ENCODE results near the gene ADD1. TPM values are rescaled to one million over a fixed set of nuclear protein-coding genes. Genes with fewer than 3 reads are reported as not detected.

ADD1 gene
- total and polyA plus RNA-seq, 4 experiments from 2014 or later = 159 to 293 (median 230) TPM

- intact Hi-C loops (cut with micrococcal nuclease) = no loop called here
- H3K27me3 ChIP-seq (ENCODE audit: insufficient read depth, low read length) = no peaks in the 10 kb centered on the region
- H3K27me3 Mint-ChIP-seq = no peaks in the 10 kb centered on the region
- peaks cover 9 to 24% (median 11%) of the 10 kb centered on the region in 4 donors for H3K4me1 Mint-ChIP-seq
- H3K27ac Mint-ChIP-seq = peak overlapping the region in 3 of 7 donors; percentile 36 to 67 (median 51)
- H3K27ac ChIP-seq (ENCODE audit: low read depth, low read length) = no peak overlapping the region
- peak in 1 of 5 donors; percentile 16 for DNase-seq
- H3K9me3 ChIP-seq (ENCODE audit: control insufficient read depth in 1 of 2, low read length in 2 of 2) = no peaks in the 10 kb centered on the region
- no peaks in the 10 kb centered on the region for H3K36me3 ChIP-seq (ENCODE audit: insufficient read depth, low read length)
- H3K36me3 Mint-ChIP-seq = peaks cover 0 to 7% of the 10 kb centered on the region in 2 donors
- POLR2A ChIA-PET (ENCODE audit: partially characterized antibody) = no interaction called here
- no peak overlapping the region for H3K4me3 ChIP-seq (ENCODE audit: low read length in 2 of 2)
- no peak overlapping the region for H3K4me3 Mint-ChIP-seq
- CTCF ChIA-PET (ENCODE audit: partially characterized antibody) = no interaction called here
- no peaks in the 10 kb centered on the region for H3K9me3 Mint-ChIP-seq
- H3K4me1 ChIP-seq (ENCODE audit: insufficient read depth, low read length) = peaks cover 15% of the 10 kb centered on the region
These were observed 36.1 kb upstream of the ADD1 start for GRCh38 chr4:2807571-2807970.

GRCh38 chr4:2808001-2808400, 35.6 kb upstream of the ADD1 start:
- H3K4me3 Mint-ChIP-seq = no peak overlapping the region
- peaks cover 0 to 10% of the 10 kb centered on the region in 2 donors for H3K36me3 Mint-ChIP-seq
- no peak overlapping the region for H3K27ac ChIP-seq (ENCODE audit: low read depth, low read length)
- no peaks in the 10 kb centered on the region for H3K36me3 ChIP-seq (ENCODE audit: insufficient read depth, low read length)
- ChIA-PET CTCF (ENCODE audit: partially characterized antibody) (no interaction called here), POLR2A (ENCODE audit: partially characterized antibody) (interaction anchor here (8.1 kb wide), 1 partner anchor 9 kb away, joined by 77 read pairs; no protein-coding TSS in a partner anchor)
- H3K9me3 Mint-ChIP-seq = no peaks in the 10 kb centered on the region
- H3K4me3 ChIP-seq (ENCODE audit: low read length in 2 of 2) = no peak overlapping the region
- DNase-seq = peak in 1 of 5 donors; percentile 2
- H3K27me3 ChIP-seq (ENCODE audit: insufficient read depth, low read length) = no peaks in the 10 kb centered on the region
- H3K4me1 ChIP-seq (ENCODE audit: insufficient read depth, low read length) = peaks cover 15% of the 10 kb centered on the region
- no peaks in the 10 kb centered on the region for H3K27me3 Mint-ChIP-seq
- H3K27ac Mint-ChIP-seq = peak overlapping the region in 1 of 7 donors; percentile 25
- intact Hi-C loops (cut with micrococcal nuclease) = no loop called here
- H3K4me1 Mint-ChIP-seq = peaks cover 9 to 27% (median 14%) of the 10 kb centered on the region in 4 donors
- no peaks in the 10 kb centered on the region for H3K9me3 ChIP-seq (ENCODE audit: control insufficient read depth in 1 of 2, low read length in 2 of 2)

- intact Hi-C loops (cut with micrococcal nuclease) = loop anchor here (10.0 kb wide), 1 partner anchor 45 kb away; no protein-coding TSS in a partner anchor
- Mint-ChIP-seq H3K4me1 (peaks cover 21 to 44% (median 29%) of the 10 kb centered on the region in 4 donors), H3K36me3 (peaks cover 0 to 16% of the 10 kb centered on the region in 2 donors), H3K4me3 (peak overlapping the region in 3 of 8 donors; percentile 33 to 66 (median 42)), H3K27me3 (no peaks in the 10 kb centered on the region), H3K9me3 (no peaks in the 10 kb centered on the region), H3K27ac (peak overlapping the region in 5 of 7 donors; percentile 17 to 82 (median 42))
- H3K27ac ChIP-seq (ENCODE audit: low read depth, low read length) = no peak overlapping the region
- CTCF ChIA-PET (ENCODE audit: partially characterized antibody) = no interaction called here
- no peak overlapping the region for H3K4me3 ChIP-seq (ENCODE audit: low read length in 2 of 2)
- H3K4me1 ChIP-seq (ENCODE audit: insufficient read depth, low read length) = peaks cover 32% of the 10 kb centered on the region
- H3K27me3 ChIP-seq (ENCODE audit: insufficient read depth, low read length) = no peaks in the 10 kb centered on the region
- no peaks in the 10 kb centered on the region for H3K36me3 ChIP-seq (ENCODE audit: insufficient read depth, low read length)
- POLR2A ChIA-PET (ENCODE audit: partially characterized antibody) = interaction anchor here (0.9 to 8.1 kb wide), 3 partner anchors 11 to 33 kb away, joined by 3 to 77 read pairs (median 15); partner anchors contain the start of gene ADD1
- peak in 1 of 5 donors; percentile 31 for DNase-seq
- H3K9me3 ChIP-seq (ENCODE audit: control insufficient read depth in 1 of 2, low read length in 2 of 2) = no peaks in the 10 kb centered on the region
These were observed 33.9 kb upstream of the ADD1 start for GRCh38 chr4:2809610-2810180.

GRCh38 chr4:2810388-2810787, 33.3 kb upstream of the ADD1 start:
- peak overlapping the region in 2 of 7 donors; percentile 48 to 90 for H3K27ac Mint-ChIP-seq
- H3K36me3 Mint-ChIP-seq = peaks cover 0 to 16% of the 10 kb centered on the region in 2 donors
- H3K9me3 Mint-ChIP-seq = no peaks in the 10 kb centered on the region
- CTCF ChIA-PET (ENCODE audit: partially characterized antibody) = no interaction called here
- POLR2A ChIA-PET (ENCODE audit: partially characterized antibody) = interaction anchor here (3.8 to 8.1 kb wide), 2 partner anchors 11 to 32 kb away, joined by 15 to 77 read pairs; partner anchors contain the start of gene ADD1
- Histone ChIP-seq H3K9me3 (ENCODE audit: control insufficient read depth in 1 of 2, low read length in 2 of 2) (no peaks in the 10 kb centered on the region), H3K4me1 (ENCODE audit: insufficient read depth, low read length) (peaks cover 39% of the 10 kb centered on the region), H3K27ac (ENCODE audit: low read depth, low read length) (no peak overlapping the region), H3K36me3 (ENCODE audit: insufficient read depth, low read length) (no peaks in the 10 kb centered on the region), H3K27me3 (ENCODE audit: insufficient read depth, low read length) (no peaks in the 10 kb centered on the region), H3K4me3 (ENCODE audit: low read length in 2 of 2) (no peak overlapping the region)
- H3K27me3 Mint-ChIP-seq = no peaks in the 10 kb centered on the region
- H3K4me3 Mint-ChIP-seq = no peak overlapping the region
- H3K4me1 Mint-ChIP-seq = peaks cover 22 to 51% (median 35%) of the 10 kb centered on the region in 4 donors
- peak in 1 of 5 donors; percentile 17 for DNase-seq
- intact Hi-C loops (cut with micrococcal nuclease) = loop anchor here (10.0 kb wide), 1 partner anchor 46 kb away; no protein-coding TSS in a partner anchor

GRCh38 chr4:2811830-2812611, 31.6 kb upstream of the ADD1 start:
- no peaks in the 10 kb centered on the region for H3K36me3 ChIP-seq (ENCODE audit: insufficient read depth, low read length)
- peaks cover 56% of the 10 kb centered on the region for H3K4me1 ChIP-seq (ENCODE audit: insufficient read depth, low read length)
- ChIA-PET POLR2A (ENCODE audit: partially characterized antibody) (interaction anchor here (0.7 to 8.1 kb wide), 13 partner anchors 9 to 152 kb away, joined by 3 to 77 read pairs (median 6); partner anchors contain the start of genes ADD1, GRK4 and NOP14), CTCF (ENCODE audit: partially characterized antibody) (interaction anchor here (0.9 to 1.8 kb wide), 4 partner anchors 27 to 142 kb away, joined by 3 to 7 read pairs (median 4); no protein-coding TSS in a partner anchor)
- H3K27ac ChIP-seq (ENCODE audit: low read depth, low read length) = peak overlapping the region; percentile 78
- peak; percentile 51 to 75 (median 58) for DNase-seq
- H3K9me3 ChIP-seq (ENCODE audit: control insufficient read depth in 1 of 2, low read length in 2 of 2) = no peaks in the 10 kb centered on the region
- H3K27me3 ChIP-seq (ENCODE audit: insufficient read depth, low read length) = no peaks in the 10 kb centered on the region
- intact Hi-C loops (cut with micrococcal nuclease) = loop anchor here (1.0 to 10.0 kb wide), 3 partner anchors 14 to 47 kb away; no protein-coding TSS in a partner anchor
- Mint-ChIP-seq H3K9me3 (no peaks in the 10 kb centered on the region), H3K36me3 (peaks cover 0 to 28% of the 10 kb centered on the region in 2 donors), H3K27ac (peak overlapping the region; percentile 96 to 99 (median 98)), H3K4me1 (peaks cover 34 to 65% (median 48%) of the 10 kb centered on the region in 4 donors), H3K4me3 (peak overlapping the region; percentile 84 to 100 (median 94)), H3K27me3 (no peaks in the 10 kb centered on the region)
- H3K4me3 ChIP-seq (ENCODE audit: low read length in 2 of 2) = peak overlapping the region; percentile 24 to 74

- Histone ChIP-seq H3K4me1 (ENCODE audit: insufficient read depth, low read length) (peaks cover 63% of the 10 kb centered on the region), H3K9me3 (ENCODE audit: control insufficient read depth in 1 of 2, low read length in 2 of 2) (no peaks in the 10 kb centered on the region), H3K27ac (ENCODE audit: low read depth, low read length) (peak overlapping the region; percentile 78), H3K36me3 (ENCODE audit: insufficient read depth, low read length) (no peaks in the 10 kb centered on the region), H3K4me3 (ENCODE audit: low read length in 2 of 2) (peak overlapping the region; percentile 69 to 74), H3K27me3 (ENCODE audit: insufficient read depth, low read length) (no peaks in the 10 kb centered on the region)
- ChIA-PET POLR2A (ENCODE audit: partially characterized antibody) (interaction anchor here (0.7 to 8.1 kb wide), 9 partner anchors 14 to 149 kb away, joined by 3 to 77 read pairs (median 8); partner anchors contain the start of gene ADD1), CTCF (ENCODE audit: partially characterized antibody) (interaction anchor here (0.7 to 1.8 kb wide), 6 partner anchors 9 to 141 kb away, joined by 3 to 7 read pairs (median 3); no protein-coding TSS in a partner anchor)
- H3K27ac Mint-ChIP-seq = peak overlapping the region; percentile 58 to 99 (median 85)
- H3K9me3 Mint-ChIP-seq = no peaks in the 10 kb centered on the region
- intact Hi-C loops (cut with micrococcal nuclease) = loop anchor here (2.0 to 10.0 kb wide), 2 partner anchors 26 to 48 kb away; no protein-coding TSS in a partner anchor
- peaks cover 0 to 29% of the 10 kb centered on the region in 2 donors for H3K36me3 Mint-ChIP-seq
- peaks cover 37 to 68% (median 52%) of the 10 kb centered on the region in 4 donors for H3K4me1 Mint-ChIP-seq
- DNase-seq = no peak
- H3K27me3 Mint-ChIP-seq = no peaks in the 10 kb centered on the region
- peak overlapping the region; percentile 84 to 100 (median 94) for H3K4me3 Mint-ChIP-seq
These were observed 30.9 kb upstream of the ADD1 start for GRCh38 chr4:2812612-2813354.
